GM12864 (cell line): Measurements from ENCODE around the gene PRSS21.

Experiments
- DNase-seq: peaks from one replicate; pipeline ENCODE4 v3.0.0-alpha.2; 2011; ENCODE audit warnings: low read depth
- H3K4me3 ChIP-seq: 2 replicates; pipeline ENCODE4 v1.5.1; 2011; ENCODE audit warnings: mild to moderate bottlenecking, low read depth, low read length, control low read depth
- CTCF ChIP-seq: IDR thresholded peaks from 2 replicates; pipeline ENCODE4 v1.5.1; 2011; ENCODE audit warnings: low read depth, mild to moderate bottlenecking, moderate library complexity, low read length, control low read depth, inconsistent platforms; ENCODE audit errors: missing control alignments

PRSS21 gene

GRCh38 chr16:2782583-2783351 lies 34.3 kb upstream of the PRSS21 start:
- no peak overlapping the region for H3K4me3 ChIP-seq
- DNase-seq, result no peak
- TF ChIP-seq CTCF, result no peak

- H3K4me3 ChIP-seq, result no peak overlapping the region
- DNase-seq, result no peak
- no peak for TF ChIP-seq CTCF
Observed at GRCh38 chr16:2783581-2784357, 33.3 kb upstream of the PRSS21 start.

- no peak for DNase-seq
- H3K4me3 ChIP-seq, result no peak overlapping the region
- TF ChIP-seq CTCF, result no peak
Observed at GRCh38 chr16:2784358-2785100, 32.5 kb upstream of the PRSS21 start.

GRCh38 chr16:2785101-2785991 lies 31.7 kb upstream of the PRSS21 start:
- no peak overlapping the region for H3K4me3 ChIP-seq
- no peak for DNase-seq
- TF ChIP-seq CTCF, result no peak

GRCh38 chr16:2786061-2786825 lies 30.8 kb upstream of the PRSS21 start:
- DNase-seq, result no peak
- no peak for TF ChIP-seq CTCF
- H3K4me3 ChIP-seq, result no peak overlapping the region

- no peak for DNase-seq
- no peak for TF ChIP-seq CTCF
- no peak overlapping the region for H3K4me3 ChIP-seq
Observed at GRCh38 chr16:2786826-2787151, 30.2 kb upstream of the PRSS21 start.
